Gastrocnemius medialis (tissue), 4 donors: ENCODE data around the gene LCLAT1.

Source experiments
- CTCF ChIP-seq, 5 experiments: fragments of 450-650 bp in 3 of 5; fragments of 200-600 bp in 2 of 5; sonication (generic) in 2 of 5; IDR thresholded peaks in 4 of 5; conservative IDR thresholded peaks in 1 of 5; 1 replicate in 4 of 5; 2 replicates in 1 of 5; pipeline ENCODE4 v1.5.1; 2016 to 2019; ENCODE audit warnings: antibody characterized with exemption in 5 of 5, mild to moderate bottlenecking in 3 of 5, moderate library complexity in 3 of 5
- POLR2A ChIP-seq, 2 donors: fragments of 450-650 bp; IDR thresholded peaks; one replicate each; pipeline ENCODE4 v1.6.1; 2017; ENCODE audit warnings: antibody characterized with exemption in 2 of 2, mild to moderate bottlenecking in 2 of 2, moderate library complexity in 2 of 2

GRCh38 chr2:30652271-30652915, 205.3 kb downstream of the LCLAT1 start:
- TF ChIP-seq CTCF (IDR thresholded peaks at IDR 0.05 in 4 of 5, conservative IDR thresholded peaks at IDR 0.05 in 1 of 5) (no peak), POLR2A (IDR thresholded peaks at IDR 0.05) (no peak)
